Measurements from ENCODE around the gene TBL1X.

The TBL1X gene

GRCh38 chrX:9786798-9787635, 322.2 kb downstream of the TBL1X start:
- no peak overlapping the region for H2AFZ ChIP-seq (ENCODE audit: low read depth, low read length)
- no peak overlapping the region for H3K9ac ChIP-seq (ENCODE audit: low read length)
- no peaks in the 10 kb centered on the region for H3K79me2 ChIP-seq (ENCODE audit: low read length)
- no peaks in the 10 kb centered on the region for H4K20me1 ChIP-seq (ENCODE audit: insufficient read depth, low read length)
- H3K36me3 ChIP-seq (replicated peaks; ENCODE audit: low read depth, low read length), result no peaks in the 10 kb centered on the region
- no peak for TF ChIP-seq EZH2phosphoT487 (IDR thresholded peaks at IDR 0.05; ENCODE audit: low read depth)
- TF ChIP-seq CTCF (IDR thresholded peaks at IDR 0.05; ENCODE audit: low read depth, low read length), result no peak
- no peaks in the 10 kb centered on the region for H3K9me3 ChIP-seq (ENCODE audit: insufficient read depth, low read length)
- H3K27ac ChIP-seq (ENCODE audit: low read length), result no peak overlapping the region
- H3K4me3 ChIP-seq (ENCODE audit: low read length), result no peak overlapping the region
- no peaks in the 10 kb centered on the region for H3K27me3 ChIP-seq (ENCODE audit: low read depth, low read length)
- no peak overlapping the region for H3K4me2 ChIP-seq (ENCODE audit: low read length)
- no peaks in the 10 kb centered on the region for H3K4me1 ChIP-seq (ENCODE audit: low read length)

- no peak overlapping the region for H3K4me2 ChIP-seq (ENCODE audit: low read length)
- no peaks in the 10 kb centered on the region for H3K36me3 ChIP-seq (replicated peaks; ENCODE audit: low read depth, low read length)
- no peak overlapping the region for H3K27ac ChIP-seq (ENCODE audit: low read length)
- H3K79me2 ChIP-seq (ENCODE audit: low read length), result no peaks in the 10 kb centered on the region
- no peak overlapping the region for H2AFZ ChIP-seq (ENCODE audit: low read depth, low read length)
- H3K4me3 ChIP-seq (ENCODE audit: low read length), result no peak overlapping the region
- H3K9me3 ChIP-seq (ENCODE audit: insufficient read depth, low read length), result no peaks in the 10 kb centered on the region
- no peak overlapping the region for H3K9ac ChIP-seq (ENCODE audit: low read length)
- H4K20me1 ChIP-seq (ENCODE audit: insufficient read depth, low read length), result no peaks in the 10 kb centered on the region
- TF ChIP-seq EZH2phosphoT487 (IDR thresholded peaks at IDR 0.05; ENCODE audit: low read depth) (no peak), CTCF (IDR thresholded peaks at IDR 0.05; ENCODE audit: low read depth, low read length) (no peak)
- no peaks in the 10 kb centered on the region for H3K4me1 ChIP-seq (ENCODE audit: low read length)
- H3K27me3 ChIP-seq (ENCODE audit: low read depth, low read length), result no peaks in the 10 kb centered on the region
These were observed 324.1 kb downstream of the TBL1X start for GRCh38 chrX:9788911-9789310.

GRCh38 chrX:9789555-9789954, 324.7 kb downstream of the TBL1X start:
- no peaks in the 10 kb centered on the region for H3K27me3 ChIP-seq (ENCODE audit: low read depth, low read length)
- no peaks in the 10 kb centered on the region for H4K20me1 ChIP-seq (ENCODE audit: insufficient read depth, low read length)
- no peak for TF ChIP-seq CTCF (IDR thresholded peaks at IDR 0.05; ENCODE audit: low read depth, low read length)
- no peak for TF ChIP-seq EZH2phosphoT487 (IDR thresholded peaks at IDR 0.05; ENCODE audit: low read depth)
- H3K9ac ChIP-seq (ENCODE audit: low read length), result no peak overlapping the region
- H3K4me1 ChIP-seq (ENCODE audit: low read length), result no peaks in the 10 kb centered on the region
- H3K36me3 ChIP-seq (replicated peaks; ENCODE audit: low read depth, low read length), result no peaks in the 10 kb centered on the region
- H3K4me2 ChIP-seq (ENCODE audit: low read length), result no peak overlapping the region
- no peak overlapping the region for H3K4me3 ChIP-seq (ENCODE audit: low read length)
- H2AFZ ChIP-seq (ENCODE audit: low read depth, low read length), result no peak overlapping the region
- H3K79me2 ChIP-seq (ENCODE audit: low read length), result no peaks in the 10 kb centered on the region
- H3K9me3 ChIP-seq (ENCODE audit: insufficient read depth, low read length), result no peaks in the 10 kb centered on the region
- no peak overlapping the region for H3K27ac ChIP-seq (ENCODE audit: low read length)
